Spleen (tissue), 7 donors: ENCODE data around the gene LRWD1.
"Not testable (repeated sequence)": the region's sequence is repeated elsewhere in the genome, so short reads cannot be mapped to it uniquely, and the experiment has no call there.

Experiments used
- CTCF ChIP-seq, 11 experiments: fragments of 200-600 bp in 7 of 11; fragments of 450-650 bp in 4 of 11; sonication (generic) in 4 of 11; IDR thresholded peaks in 8 of 11; conservative IDR thresholded peaks in 3 of 11; 1 replicate in 7 of 11; 2 replicates in 4 of 11; pipeline versions ENCODE4 v1.4.0 to v1.8.0; 2016 to 2021; ENCODE audit warnings: antibody characterized with exemption in 11 of 11, inconsistent platforms in 4 of 11, mild to moderate bottlenecking in 1 of 11
- POLR2A ChIP-seq, 3 donors: fragments of 450-650 bp; IDR thresholded peaks; one replicate each; pipeline ENCODE4 v1.5.1; 2017; ENCODE audit warnings: antibody characterized with exemption in 3 of 3, mild to moderate bottlenecking in 1 of 3
- POLR2AphosphoS5 ChIP-seq, 3 donors: sonication (generic); formaldehyde crosslinking; IDR thresholded peaks; one replicate each; pipeline ENCODE4 v1.5.1; 2017; ENCODE audit warnings: antibody characterized with exemption in 3 of 3
- donor health status: DM: no; HTN: no; CAD: no; lungs with moderate emphysema.
- donor health status: DM: no; HTN: no; CAD: no.
- donor health status: DM: no; HTN: no; CAD: no.

DNA sequence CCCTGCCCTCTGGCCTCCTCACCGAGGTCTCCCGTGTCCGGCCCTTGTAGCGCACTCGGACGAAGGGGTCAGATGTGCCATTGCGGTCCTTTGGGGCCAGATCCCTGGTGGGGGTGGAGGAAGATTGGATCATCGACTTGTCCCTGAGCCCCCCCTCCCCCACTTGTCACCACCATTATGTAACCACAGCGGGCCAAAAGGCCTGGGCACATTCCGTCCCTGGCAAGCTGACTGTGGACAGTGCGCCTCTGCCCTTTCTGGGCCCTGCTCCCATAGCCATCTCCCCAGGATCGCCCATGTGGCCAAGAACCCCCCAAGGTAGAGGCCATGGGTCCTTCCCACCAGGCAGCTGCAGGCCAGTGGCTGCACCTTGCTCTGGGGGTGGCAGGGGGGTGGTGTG is 38.4 kb downstream of the LRWD1 start:
- not testable (repeated sequence) for TF ChIP-seq CTCF (IDR thresholded peaks at IDR 0.05 in 8 of 11, conservative IDR thresholded peaks at IDR 0.05 in 3 of 11); POLR2A (IDR thresholded peaks at IDR 0.05); POLR2AphosphoS5 (IDR thresholded peaks at IDR 0.05)
